Gastroesophageal sphincter (tissue), 3 donors: ENCODE measurements around the gene ACOT6.
"Not testable (repeated sequence)": the region's sequence is repeated elsewhere in the genome, so short reads cannot be mapped to it uniquely, and the experiment has no call there.

Experiments used
- CTCF ChIP-seq, 4 experiments: fragments of 200-600 bp in 2 of 4; fragments of 450-650 bp in 2 of 4; sonication (generic) in 1 of 4; IDR thresholded peaks; one replicate each; pipeline ENCODE4 v1.5.1; 2017 to 2019; ENCODE audit warnings: antibody characterized with exemption in 4 of 4, mild to moderate bottlenecking in 2 of 4, moderate library complexity in 2 of 4
- EP300 ChIP-seq: sonication (generic); formaldehyde crosslinking; IDR thresholded peaks from one replicate; pipeline ENCODE4 v1.6.1; 2017; ENCODE audit warnings: antibody characterized with exemption, mild to moderate bottlenecking
- POLR2A ChIP-seq, 2 donors: fragments of 450-650 bp; IDR thresholded peaks; one replicate each; pipeline ENCODE4 v1.6.1; 2017; ENCODE audit warnings: antibody characterized with exemption in 2 of 2, mild to moderate bottlenecking in 2 of 2, moderate library complexity in 1 of 2
- POLR2AphosphoS5 ChIP-seq: sonication (generic); formaldehyde crosslinking; IDR thresholded peaks from one replicate; pipeline ENCODE4 v1.6.1; 2017; ENCODE audit warnings: antibody characterized with exemption

DNA sequence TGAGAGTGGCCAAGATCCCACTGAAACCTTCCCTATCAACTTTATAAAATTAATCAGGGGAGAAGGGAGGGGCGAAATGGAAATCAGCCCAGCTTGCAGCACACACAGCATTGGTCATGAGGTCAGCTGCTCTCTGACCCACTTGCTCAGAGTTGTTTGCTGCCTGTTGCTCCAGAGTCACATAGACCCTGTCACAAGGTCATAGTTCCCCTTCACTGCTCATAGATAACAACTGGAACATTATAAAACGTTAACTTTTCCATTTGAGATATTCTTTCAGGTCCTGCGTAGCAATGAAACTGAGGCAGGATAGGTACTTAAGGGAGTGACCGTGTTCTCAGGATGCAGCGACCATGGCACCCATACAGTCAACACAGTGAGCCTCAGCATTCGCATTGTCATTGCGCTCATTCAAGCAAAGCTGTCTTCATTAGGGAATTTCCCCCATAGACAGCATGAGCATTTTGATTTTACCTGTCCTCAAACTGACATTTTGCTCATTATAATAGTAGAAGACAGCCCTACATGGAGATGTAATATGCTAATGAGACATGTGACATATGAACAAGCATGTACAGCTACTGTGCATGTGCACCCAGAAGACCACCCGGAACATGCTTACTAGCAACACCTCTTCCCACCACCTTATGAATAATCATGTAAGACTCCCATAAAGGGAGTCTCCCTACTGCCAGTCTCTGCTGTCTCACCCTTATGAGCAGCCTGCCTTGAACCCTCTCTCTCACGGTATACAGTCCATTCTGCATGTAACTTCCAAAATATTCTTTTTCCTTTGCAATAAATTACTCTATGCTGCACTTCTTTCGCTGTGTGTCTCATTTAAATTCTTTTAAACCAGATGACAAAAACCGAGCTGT is 30.0 kb upstream of the ACOT6 start:
- not testable (repeated sequence) for TF ChIP-seq POLR2A (IDR thresholded peaks at IDR 0.05); CTCF (IDR thresholded peaks at IDR 0.05); POLR2AphosphoS5; EP300
